HG03378 (cell line): Measurements from ENCODE around the gene EHBP1L1.

ENCODE experiments used
- ATAC-seq: cut with Tn5 transposase; IDR thresholded peaks from one replicate; pipeline ENCODE4 v1.9.1; 2021; ENCODE audit warnings: mild to moderate bottlenecking, moderate library complexity; ENCODE audit not compliant: unreplicated experiment

Gene EHBP1L1

DNA sequence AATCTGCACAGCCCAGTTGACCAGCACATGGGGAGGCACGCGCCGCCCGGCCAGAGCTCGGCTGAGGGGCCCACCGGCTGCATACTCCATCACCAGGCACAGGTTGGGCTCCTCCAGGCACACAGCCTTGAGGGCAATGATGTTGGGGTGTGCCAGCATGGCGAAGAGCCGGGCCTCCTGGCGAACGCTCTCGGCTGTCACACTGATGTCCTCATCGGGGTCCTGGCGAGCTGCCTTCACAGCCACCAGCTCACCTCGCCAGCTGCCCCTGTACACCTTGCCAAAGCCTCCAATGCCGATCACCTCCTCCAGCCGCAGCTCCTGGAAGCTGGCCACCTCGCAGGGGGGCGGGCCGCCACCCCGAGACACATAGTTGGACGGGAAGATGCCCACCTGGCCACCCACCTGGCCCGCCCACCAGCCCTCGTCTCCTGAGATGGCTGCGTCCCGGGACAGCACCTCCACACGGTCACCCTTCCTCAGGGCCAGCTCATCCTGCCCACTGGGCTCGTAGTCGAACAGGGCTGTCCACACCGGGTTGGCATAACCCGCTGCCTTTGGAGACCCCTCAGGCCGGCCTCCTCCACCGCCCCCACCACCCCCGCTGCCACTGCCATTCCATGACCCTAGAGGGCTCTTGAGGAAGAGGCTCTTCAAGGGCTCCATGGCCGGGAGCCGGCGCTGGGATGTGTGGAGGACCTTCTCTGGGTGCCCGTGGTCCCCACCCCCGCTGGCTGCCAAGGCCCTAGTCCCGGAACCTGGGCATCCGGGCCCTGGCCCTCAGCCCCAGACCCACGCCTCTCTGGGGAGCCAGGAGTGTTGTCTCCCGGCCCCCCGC lies 37.5 kb downstream of the EHBP1L1 start:
- ATAC-seq, result no peak

DNA sequence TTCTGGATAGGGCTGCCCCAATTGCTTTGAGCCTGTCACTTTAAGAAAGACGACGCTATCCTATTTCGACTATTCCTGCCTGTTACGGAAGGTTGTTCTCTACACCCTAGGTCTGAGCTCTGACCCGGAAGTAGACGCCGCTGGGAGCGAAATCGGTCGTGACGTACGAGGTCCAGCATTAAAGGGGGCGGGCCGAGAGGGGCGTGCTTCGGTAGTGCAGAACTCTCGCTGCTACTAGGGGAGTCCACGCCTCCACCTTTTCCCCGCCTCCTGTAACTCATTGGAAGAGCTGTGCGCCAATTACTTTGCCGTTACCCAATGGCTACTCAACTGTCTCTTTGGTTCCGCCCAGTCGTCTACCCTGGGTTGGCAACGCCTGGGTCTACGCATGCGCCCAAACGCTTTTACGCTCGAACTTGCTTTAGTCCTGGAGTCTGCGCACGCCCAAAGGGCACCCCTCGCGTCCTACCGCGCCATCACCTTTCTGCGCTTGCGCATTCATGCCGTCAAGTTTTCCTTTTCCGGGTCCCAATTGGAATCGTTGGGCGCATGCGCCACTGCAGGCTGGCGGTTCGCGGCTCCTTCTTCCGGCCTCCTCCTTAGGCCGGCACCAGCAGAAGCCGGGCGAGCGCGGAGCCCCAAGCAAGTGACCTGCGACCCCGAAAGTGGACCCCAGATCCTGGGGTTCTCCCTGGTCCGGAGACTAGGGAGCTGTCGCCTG lies 39.5 kb downstream of the EHBP1L1 start, which contains the start of gene PCNX3:
Gene PCNX3, plus strand, starts transcription at position 548 of the 721 bp plus-strand sequence. CDS start 536 bp downstream, outside the sequence.
- peak; percentile 76 for ATAC-seq

DNA sequence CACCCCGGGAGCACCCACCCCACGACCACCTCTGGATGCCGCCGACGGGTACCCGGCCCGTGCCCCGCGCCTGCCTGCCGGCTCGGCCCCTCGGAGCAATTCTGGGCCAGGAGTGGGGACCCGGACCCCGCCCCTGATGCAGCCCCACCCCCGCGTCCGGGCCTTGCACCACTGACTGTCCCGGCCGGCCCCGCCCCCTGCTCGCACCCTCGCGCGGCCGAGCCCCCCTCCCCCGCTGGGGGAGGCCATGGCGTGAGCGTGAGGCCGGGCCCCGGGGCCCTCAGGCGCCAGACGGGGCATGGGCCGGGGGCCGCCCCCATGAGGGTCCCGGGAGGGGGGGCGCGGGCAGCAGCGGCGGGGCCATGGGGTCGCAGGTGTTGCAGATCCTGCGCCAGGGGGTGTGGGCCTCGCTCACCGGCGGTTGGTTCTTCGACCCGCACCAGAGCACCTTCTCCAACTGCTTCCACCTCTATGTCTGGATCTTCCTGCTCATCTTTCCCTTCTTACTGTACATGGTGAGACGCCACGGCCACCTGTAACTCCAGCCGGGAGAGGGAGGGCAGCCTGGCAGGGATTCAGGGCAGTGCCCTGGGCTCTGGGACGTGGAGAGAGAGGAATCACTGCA lies 40.2 kb downstream of the EHBP1L1 start:
- no peak for ATAC-seq

DNA sequence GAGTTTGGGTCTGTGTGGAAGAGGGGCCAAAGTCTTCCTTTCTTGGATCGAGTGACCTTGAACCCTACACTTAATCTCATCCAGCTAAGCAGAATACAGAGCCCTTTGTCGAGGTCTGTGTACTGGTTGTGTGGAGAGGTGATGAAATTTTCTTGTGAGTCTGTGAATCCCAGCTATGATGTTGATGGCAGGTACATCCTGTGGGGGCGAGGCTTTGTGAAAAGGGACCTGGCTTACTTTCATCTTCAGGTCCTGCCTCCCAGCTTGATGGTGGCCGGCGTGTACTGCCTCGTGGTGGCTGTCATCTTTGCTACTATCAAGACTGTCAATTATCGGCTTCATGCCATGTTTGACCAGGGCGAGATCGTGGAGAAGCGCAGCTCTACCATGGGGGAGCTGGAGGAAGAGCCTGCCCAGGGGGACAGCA lies 40.7 kb downstream of the EHBP1L1 start:
- no peak for ATAC-seq

DNA sequence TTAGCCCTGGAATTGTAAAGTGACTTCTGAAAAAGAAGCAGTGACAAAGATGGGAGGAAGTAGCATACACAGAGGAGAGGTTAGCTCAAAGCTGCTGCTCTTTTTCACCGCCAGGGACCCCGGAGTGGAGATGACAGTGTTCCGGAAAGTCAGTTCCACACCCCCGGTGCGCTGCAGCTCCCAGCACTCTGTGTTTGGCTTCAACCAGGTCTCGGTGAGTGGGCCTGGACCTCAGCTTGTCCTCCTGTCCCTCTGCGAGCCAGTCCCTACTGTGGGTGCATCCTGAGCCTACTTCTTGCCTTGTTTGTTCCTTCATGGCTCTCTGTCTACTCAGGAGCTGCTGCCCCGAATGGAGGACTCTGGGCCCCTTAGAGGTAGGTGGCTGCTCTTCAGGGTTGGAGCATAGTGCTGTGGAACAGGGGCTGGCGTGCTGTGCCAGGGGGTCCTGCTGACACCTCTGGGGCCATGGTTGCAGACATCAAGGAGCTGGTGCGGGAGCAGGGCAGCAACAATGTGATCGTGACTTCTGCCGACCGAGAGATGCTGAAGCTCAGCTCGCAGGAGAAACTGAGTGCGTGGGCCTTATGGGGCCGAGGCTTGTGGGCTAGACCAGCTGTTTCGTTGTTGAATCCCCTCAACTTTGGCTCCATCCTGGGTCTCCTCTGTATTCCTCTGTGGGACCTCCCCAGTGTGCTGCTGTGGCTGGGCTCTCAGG lies 41.4 kb downstream of the EHBP1L1 start:
- ATAC-seq, result no peak

DNA sequence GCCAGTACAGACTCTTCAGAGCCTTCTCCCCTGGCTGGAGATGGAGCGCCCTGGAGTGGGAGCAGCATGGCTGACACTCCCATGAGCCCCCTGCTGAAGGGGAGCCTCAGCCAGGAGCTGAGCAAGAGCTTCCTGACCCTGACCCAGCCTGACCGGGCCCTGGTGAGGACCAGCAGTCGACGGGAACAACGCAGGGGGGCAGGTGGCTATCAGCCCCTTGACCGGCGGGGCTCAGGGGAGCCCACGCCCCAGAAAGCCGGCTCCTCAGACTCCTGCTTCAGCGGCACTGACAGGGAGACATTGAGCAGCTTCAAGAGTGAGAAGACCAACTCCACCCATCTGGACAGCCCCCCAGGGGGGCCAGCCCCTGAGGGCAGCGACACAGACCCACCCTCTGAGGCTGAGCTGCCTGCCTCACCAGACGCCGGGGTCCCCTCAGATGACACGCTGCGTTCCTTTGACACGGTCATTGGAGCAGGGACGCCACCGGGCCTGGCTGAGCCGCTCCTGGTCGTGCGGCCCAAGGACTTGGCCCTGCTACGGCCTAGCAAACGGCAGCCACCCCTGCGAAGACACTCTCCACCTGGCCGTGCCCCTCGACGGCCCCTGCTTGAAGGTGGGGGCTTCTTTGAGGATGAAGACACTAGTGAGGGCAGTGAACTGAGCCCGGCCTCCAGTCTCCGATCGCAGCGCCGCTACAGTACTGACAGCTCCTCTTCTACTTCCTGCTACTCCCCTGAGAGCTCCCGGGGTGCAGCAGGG lies 42.3 kb downstream of the EHBP1L1 start:
- no peak for ATAC-seq

DNA sequence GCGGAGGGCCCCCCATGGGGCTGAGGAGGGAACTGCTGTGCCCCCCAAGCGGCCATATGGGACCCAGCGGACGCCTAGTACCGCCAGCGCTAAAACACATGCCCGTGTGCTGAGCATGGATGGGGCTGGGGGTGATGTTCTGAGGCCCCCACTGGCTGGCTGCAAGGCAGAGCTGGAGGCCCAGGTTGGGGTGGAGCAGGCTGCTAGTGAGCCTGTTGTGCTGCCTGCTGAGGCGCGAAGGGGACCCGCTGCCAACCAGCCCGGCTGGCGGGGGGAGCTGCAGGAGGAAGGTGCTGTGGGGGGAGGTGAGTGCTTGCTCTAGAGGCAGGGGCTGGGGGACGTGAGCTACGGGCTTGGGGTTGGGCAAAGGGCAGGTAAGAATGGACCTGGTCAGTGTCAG lies 42.9 kb downstream of the EHBP1L1 start:
- ATAC-seq, result no peak

DNA sequence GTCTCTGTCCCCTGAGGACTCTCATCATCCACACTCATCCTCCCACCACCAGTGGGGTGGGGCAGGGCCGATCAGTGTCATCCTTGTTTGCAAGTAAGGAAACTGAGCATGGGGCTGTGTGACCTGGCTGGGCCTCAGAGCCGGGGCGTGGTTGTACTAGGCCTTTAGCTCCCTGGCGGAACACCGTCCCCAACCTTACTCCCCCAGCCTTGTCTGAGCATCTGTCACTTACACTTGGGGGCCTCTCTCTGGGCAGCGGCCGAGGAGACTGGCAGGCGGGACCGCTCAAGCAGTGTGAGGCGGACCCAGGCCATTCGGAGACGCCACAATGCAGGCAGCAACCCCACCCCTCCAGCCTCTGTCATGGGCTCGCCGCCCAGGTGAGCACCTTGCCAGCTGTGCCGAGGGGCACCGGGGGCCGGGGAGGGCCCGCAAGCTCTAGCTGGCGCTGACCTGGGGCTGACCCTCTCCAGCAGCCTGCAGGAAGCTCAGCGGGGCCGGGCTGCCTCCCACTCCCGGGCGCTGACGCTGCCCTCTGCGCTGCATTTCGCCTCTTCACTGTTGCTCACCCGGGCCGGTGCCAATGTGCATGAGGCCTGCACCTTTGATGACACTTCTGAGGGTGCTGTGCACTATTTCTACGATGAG lies 43.6 kb downstream of the EHBP1L1 start:
- no peak for ATAC-seq

DNA sequence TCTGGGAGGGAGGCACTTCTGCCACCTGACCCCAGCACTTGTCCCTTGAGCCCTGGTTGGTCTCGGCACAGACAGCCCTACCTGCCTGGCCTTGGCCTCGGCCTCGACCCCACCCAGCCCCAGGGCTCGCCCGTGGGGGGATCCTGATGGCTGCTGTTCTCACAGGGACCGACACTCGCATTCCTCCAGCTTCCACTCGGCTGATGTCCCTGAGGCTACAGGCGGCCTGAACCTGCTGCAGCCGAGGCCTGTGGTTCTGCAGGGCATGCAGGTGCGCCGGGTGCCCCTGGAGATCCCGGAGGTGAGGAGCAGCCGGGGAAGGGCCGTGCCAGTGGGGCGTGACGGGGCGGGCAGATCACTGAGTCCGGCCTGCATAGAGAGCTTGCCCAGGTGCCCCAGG lies 44.8 kb downstream of the EHBP1L1 start:
- ATAC-seq, result no peak

DNA sequence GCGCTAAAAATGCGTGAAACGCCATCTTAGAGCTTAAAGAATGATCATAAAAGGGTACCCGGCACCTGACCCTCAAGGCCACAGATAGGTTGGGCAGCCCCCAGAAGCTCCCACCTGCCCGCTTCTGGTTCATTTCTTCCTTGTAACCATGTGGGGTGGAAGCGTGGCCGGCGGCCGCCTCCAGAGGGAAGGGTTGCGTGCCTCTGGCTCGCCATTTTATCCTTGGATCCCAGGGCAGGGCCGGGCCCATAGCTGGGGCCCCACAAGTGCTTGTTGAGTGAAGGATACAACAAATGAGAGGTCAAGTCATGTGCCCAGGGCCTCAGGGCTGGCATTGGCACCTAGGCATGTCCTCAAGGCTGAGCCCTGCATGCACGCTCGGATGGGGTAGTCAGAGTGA lies 45.6 kb downstream of the EHBP1L1 start:
- no peak for ATAC-seq

DNA sequence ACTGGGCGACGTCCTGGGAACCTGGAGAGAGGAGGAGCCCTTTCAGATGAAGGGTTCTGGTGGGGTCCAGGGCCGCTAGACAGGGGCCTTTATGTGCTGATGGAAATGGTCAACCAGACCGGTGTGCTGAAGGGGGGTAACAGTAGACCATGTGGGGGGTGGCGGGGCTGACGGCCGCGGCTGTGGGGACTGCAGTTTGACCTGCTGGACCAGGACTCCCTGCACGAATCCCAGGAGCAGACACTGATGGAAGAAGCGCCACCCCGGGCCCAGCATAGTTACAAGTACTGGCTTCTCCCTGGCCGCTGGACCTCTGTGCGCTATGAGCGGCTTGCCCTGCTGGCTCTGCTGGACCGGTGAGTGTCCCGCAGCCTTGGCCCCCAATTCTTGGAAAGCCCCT lies 46.2 kb downstream of the EHBP1L1 start:
- ATAC-seq, result no peak

DNA sequence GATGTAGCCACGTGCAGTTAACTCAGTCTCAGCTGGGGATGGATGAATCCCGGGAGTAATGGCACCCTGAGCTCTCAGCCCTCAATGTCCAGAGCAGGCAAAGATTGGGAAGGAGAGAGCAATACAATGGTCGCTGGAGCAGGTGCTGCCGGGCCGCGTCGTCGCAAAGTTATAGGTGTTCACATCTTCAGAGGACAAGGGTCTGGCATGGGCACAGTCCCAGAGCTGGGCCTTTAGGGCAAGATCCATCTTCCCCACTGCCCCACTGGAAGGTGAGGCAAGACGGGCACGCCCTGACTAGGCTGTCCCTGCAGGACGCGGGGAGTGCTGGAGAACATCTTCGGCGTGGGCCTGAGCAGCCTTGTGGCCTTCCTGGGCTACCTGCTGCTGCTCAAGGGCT lies 47.3 kb downstream of the EHBP1L1 start:
- ATAC-seq, result no peak

DNA sequence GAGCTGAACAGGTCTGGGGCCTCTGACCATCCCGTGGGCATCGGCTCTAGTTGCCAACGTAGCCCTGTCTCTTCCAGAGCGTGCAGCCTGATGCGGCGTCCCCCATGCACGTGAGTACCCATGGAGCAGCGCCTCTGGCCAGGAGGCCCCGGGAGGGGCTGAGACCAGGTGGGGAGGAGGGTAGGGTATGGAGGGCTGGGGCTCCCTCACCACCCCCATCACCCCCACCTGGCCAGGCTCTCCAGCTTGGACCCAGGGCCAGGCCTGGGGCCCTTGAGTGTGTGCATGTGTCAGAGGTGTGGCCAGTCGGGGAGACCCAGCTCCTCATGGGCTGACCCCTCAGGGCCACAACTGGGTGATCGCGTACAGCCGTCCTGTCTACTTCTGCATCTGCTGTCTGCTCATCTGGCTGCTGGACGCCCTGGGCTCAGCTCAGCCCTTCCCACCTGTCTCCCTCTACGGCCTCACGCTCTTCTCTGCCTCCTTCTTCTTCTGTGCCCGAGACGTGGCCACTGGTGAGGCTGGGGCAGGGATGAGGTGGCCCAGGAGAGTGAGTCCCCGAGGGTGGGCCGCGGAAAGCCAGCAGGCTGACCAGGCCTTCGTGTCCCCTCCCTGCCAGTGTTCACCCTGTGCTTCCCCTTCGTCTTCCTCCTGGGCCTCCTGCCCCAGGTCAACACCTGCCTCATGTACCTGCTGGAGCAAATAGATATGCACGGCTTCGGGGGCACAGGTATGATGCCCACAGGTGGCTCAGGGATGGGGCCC lies 48.2 kb downstream of the EHBP1L1 start:
- no peak for ATAC-seq

DNA sequence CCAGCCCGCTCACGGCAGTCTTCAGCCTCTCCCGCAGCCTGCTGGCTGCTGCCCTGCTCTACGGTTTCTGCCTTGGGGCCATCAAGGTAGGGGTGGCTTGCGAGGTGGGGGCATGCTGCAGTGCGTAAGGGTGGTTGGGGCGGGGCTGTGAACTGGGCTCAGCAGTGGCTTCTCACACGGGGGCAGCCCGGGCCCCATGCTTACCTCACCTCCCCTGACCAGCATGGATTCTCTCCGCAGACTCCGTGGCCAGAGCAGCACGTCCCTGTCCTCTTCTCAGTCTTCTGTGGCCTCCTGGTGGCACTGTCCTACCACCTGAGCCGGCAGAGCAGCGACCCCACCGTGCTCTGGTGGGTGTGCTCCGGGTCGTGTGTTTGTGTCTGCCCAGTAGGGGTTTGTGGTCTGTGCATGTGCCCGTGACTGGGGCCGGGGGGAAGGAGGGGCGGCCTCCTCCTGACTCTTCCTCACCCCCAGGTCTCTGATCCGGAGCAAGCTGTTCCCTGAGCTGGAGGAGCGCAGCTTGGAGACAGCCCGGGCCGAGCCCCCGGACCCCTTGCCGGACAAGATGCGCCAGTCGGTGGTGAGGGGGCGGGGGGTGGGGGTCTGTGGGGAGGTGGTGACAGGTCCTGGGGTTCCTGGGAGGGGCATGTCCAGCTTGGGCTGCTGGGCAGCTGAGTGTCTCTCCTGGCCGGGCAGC lies 49.2 kb downstream of the EHBP1L1 start:
- no peak for ATAC-seq

DNA sequence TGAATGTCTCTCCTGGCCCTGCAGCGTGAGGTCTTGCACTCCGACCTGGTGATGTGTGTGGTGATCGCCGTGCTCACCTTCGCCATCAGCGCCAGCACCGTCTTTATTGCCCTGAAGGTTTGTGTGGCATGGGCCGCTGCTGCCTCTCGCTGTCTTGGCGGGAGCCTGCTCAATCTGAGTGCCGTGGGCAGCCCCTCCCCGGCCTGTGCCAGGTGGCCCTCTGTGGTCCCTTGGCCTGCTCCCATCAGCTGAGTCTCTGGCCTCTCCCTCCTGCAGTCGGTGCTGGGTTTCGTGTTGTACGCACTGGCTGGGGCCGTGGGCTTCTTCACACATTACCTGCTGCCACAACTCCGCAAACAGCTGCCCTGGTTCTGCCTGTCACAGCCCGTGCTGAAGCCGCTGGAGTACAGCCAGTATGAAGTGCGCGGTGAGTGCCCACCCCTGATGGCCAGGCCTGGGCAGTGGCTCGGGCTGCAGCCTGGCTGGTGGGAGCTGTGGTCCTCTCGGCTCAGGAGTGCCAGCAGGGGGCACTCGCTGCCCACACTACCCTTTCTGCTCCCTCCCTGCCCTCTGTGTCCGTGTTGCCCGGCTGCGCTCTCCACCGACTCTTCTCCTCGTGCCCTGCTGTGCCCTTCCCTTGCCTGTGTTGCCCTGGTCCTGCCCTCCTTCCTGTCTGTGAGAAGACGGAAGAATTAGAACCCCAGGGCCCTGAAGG lies 49.9 kb downstream of the EHBP1L1 start:
- no peak for ATAC-seq

DNA sequence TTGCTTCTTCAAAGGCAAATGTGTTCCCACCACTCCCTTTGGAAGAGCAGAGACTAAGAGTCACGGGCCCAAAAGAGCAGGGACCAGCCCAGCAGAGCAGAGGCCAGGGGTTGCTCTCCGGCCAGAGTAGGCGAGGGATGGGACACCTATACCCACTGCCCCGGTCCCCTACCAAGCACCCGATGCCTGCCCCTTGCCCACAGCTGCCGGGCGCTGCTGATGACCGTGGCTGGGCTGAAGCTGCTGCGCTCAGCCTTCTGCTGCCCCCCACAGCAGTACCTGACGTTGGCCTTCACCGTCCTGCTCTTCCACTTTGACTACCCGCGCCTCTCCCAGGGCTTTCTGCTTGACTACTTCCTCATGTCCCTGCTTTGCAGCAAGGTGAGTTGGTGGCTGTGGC lies 51.3 kb downstream of the EHBP1L1 start:
- ATAC-seq, result no peak

DNA sequence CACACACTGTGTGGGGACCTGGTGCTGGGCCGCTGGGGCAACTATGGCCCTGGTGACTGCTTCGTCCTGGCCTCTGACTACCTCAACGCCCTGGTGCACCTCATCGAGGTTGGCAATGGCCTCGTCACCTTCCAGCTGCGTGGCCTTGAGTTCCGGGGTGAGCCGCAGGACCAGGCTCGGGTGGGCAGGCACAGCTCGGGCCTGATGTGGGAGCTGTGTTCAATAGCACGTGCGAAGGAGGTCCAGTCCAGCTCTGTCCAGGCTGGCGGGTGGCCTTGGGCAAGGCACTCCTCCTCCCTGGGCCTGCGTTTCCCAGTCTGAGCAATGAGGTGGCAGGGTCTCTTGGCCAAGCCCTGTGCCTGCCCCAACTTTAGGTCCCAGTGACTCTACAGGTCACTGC lies 53.7 kb downstream of the EHBP1L1 start:
- ATAC-seq, result no peak

DNA sequence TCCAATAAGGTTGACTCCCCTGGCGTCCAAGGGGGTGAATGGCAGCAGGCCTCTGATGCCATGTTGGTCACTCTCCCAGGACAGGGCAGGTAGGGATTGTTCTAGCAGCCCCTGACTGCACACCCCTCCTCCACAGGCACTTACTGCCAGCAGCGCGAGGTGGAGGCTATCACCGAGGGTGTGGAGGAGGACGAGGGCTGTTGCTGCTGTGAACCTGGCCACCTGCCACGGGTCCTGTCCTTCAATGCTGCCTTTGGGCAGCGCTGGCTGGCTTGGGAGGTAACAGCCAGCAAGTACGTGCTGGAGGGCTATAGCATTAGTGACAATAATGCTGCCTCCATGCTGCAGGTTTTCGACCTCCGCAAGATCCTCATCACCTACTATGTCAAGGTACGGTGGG lies 54.4 kb downstream of the EHBP1L1 start:
- ATAC-seq, result no peak
